Adrenal gland (tissue), 12 donors: ENCODE results near the gene FBXL7. TPM values are rescaled to one million over a fixed set of nuclear protein-coding genes. Genes with fewer than 3 reads are reported as not detected.

Experiments
- DNase-seq, 7 donors: peaks; one replicate each; pipeline ENCODE4 v3.0.0-alpha.2; 2019 to 2020
- H3K27ac ChIP-seq, 5 donors: fragments of 200-600 bp; sonication (generic) in 4 of 5; 1 replicate in 3 of 5; 2 replicates in 2 of 5; pipeline versions ENCODE4 v1.5.1 to v1.8.0; 2016 to 2020; ENCODE audit warnings: mild to moderate bottlenecking in 1 of 5
- H3K27me3 ChIP-seq: fragments of 200-600 bp; 2 replicates; pipeline ENCODE4 v1.8.0; 2021
- H3K36me3 ChIP-seq, 2 donors: fragments of 200-600 bp; replicated peaks in 1 of 2; 1 replicate in 1 of 2; 2 replicates in 1 of 2; pipeline versions ENCODE4 v1.5.1 to v1.8.0; 2018 to 2022
- H3K4me1 ChIP-seq, 2 donors: fragments of 200-600 bp; replicated peaks in 1 of 2; 1 replicate in 1 of 2; 2 replicates in 1 of 2; pipeline versions ENCODE4 v1.5.1 to v1.8.0; 2018 to 2021
- H3K4me3 ChIP-seq, 4 donors: fragments of 200-600 bp; sonication (generic) in 3 of 4; one replicate each; pipeline ENCODE4 v1.5.1; 2016 to 2018
- H3K9me3 ChIP-seq, 3 donors: fragments of 200-600 bp; sonication (generic) in 1 of 3; replicated peaks in 1 of 3; 1 replicate in 2 of 3; 2 replicates in 1 of 3; pipeline versions ENCODE4 v1.5.1 to v1.8.0; 2016 to 2021
- CTCF ChIP-seq, 6 experiments: fragments of 450-650 bp in 4 of 6; fragments of 200-600 bp in 2 of 6; sonication (generic) in 1 of 6; IDR thresholded peaks; 1 replicate in 5 of 6; 2 replicates in 1 of 6; pipeline versions ENCODE4 v1.5.1 to v1.8.0; 2016 to 2021; ENCODE audit warnings: antibody characterized with exemption in 6 of 6, mild to moderate bottlenecking in 2 of 6, moderate library complexity in 1 of 6
- POLR2A ChIP-seq, 2 donors: fragments of 450-650 bp; IDR thresholded peaks; one replicate each; pipeline ENCODE4 v1.6.1; 2017; ENCODE audit warnings: antibody characterized with exemption in 2 of 2, mild to moderate bottlenecking in 2 of 2, moderate library complexity in 1 of 2
- WGBS, 4 donors: extraction: QIAGEN DNeasy Blood & Tissue Kit in 2 of 4; methylation state at CpG; one replicate each; pipeline versions ENCODE4 v1.1.5 to v1.1.7; 2013 to 2017; 5-methylcytosine and 5-hydroxymethylcytosine counted together
- intact Hi-C, 2 donors: fragments of 100-400 bp; cut with DNase I; formaldehyde crosslinking; loops; one replicate each; pipeline versions ENCODE4 v1.14.1 to v1.15.0; 2022 to 2023
- polyA plus RNA-seq, 3 donors: library from polyadenylated mRNA; stranded (reverse); fragments of 200-250 nt in 2 of 3; fragments of 350-450 nt in 1 of 3; fragmentation: Illumina TruSeq in 1 of 3; extraction: RNeasy Lipid Tissue Mini Kit (QIAGEN cat#74804) in 1 of 3; gene quantifications; one replicate each; pipeline ENCODE4 v1.2.3, GENCODE V29; 2013 to 2014
- total RNA-seq, 9 donors: library from RNA; depleted of rRNA in 4 of 9; stranded (reverse); fragments of >200 nt in 4 of 9; fragments of 120-200 nt in 1 of 9; fragmentation: NEBNext Ultra II Directional in 1 of 9; extraction: Animal tissue kit (Norgen Biotek cat#: 25700) in 1 of 9; gene quantifications; one replicate each; pipeline versions ENCODE4 v1.1.0 to v1.2.4, GENCODE V29; 2013 to 2023
- donor health status: healthy with polysubstance abuse.
- donor health status: Bipolar disorder and iron deficiency.
- donor health status: DM: yes; HTN: yes; CAD: no.
- donor health status: DM: no; HTN: no; CAD: no.
- donor health status: DM: no; HTN: no; CAD: no.
- donor health status: DM: yes; HTN: yes; CAD: no.

FBXL7 gene
- total and polyA plus RNA-seq, 12 donors: 22.6 to 59.1 (median 34.0) TPM

- WGBS, 4 donors: 67 to 94% (median 74%) methylated on average over 1 of the region's 1 CpG
- intact Hi-C loops: no loop called here
- Histone ChIP-seq H3K27me3 (no peaks in the 10 kb centered on the region), H3K9me3 (no peaks in the 10 kb centered on the region), H3K4me1 (peaks cover 0 to 37% of the 10 kb centered on the region in 2 donors), H3K27ac (no peak overlapping the region), H3K36me3 (no peaks in the 10 kb centered on the region), H3K4me3 (no peak overlapping the region)
- DNase-seq: no peak
- no peak for TF ChIP-seq POLR2A (IDR thresholded peaks at IDR 0.05)
- no peak for TF ChIP-seq CTCF (IDR thresholded peaks at IDR 0.05)
Measured at GRCh38 chr5:15515229-15515628, 15.2 kb downstream of the FBXL7 start.

GRCh38 chr5:15516486-15516885 is 16.5 kb downstream of the FBXL7 start:
- no peak for TF ChIP-seq POLR2A (IDR thresholded peaks at IDR 0.05)
- TF ChIP-seq CTCF (IDR thresholded peaks at IDR 0.05): no peak
- Histone ChIP-seq H3K4me3 (no peak overlapping the region), H3K27me3 (no peaks in the 10 kb centered on the region), H3K4me1 (peaks cover 0 to 30% of the 10 kb centered on the region in 2 donors), H3K36me3 (no peaks in the 10 kb centered on the region), H3K27ac (no peak overlapping the region), H3K9me3 (no peaks in the 10 kb centered on the region)
- no peak for DNase-seq
- WGBS, 4 donors: 85 to 93% (median 85%) methylated on average over 12 of the region's 12 CpGs
- intact Hi-C loops: no loop called here

GRCh38 chr5:15518786-15519185 is 18.8 kb downstream of the FBXL7 start:
- H3K4me1 ChIP-seq: peaks cover 4 to 26% of the 10 kb centered on the region in 2 donors
- TF ChIP-seq POLR2A (IDR thresholded peaks at IDR 0.05) (no peak), CTCF (IDR thresholded peaks at IDR 0.05) (no peak)
- no peaks in the 10 kb centered on the region for H3K9me3 ChIP-seq
- no peak overlapping the region for H3K27ac ChIP-seq
- no peak for DNase-seq
- H3K4me3 ChIP-seq: no peak overlapping the region
- intact Hi-C loops: no loop called here
- WGBS, 4 donors: 78 to 90% (median 83%) methylated on average over 8 to 9 of the region's 9 CpGs
- H3K27me3 ChIP-seq: no peaks in the 10 kb centered on the region
- H3K36me3 ChIP-seq: no peaks in the 10 kb centered on the region

GRCh38 chr5:15520856-15521255 is 20.9 kb downstream of the FBXL7 start:
- no peak overlapping the region for H3K27ac ChIP-seq
- H3K4me1 ChIP-seq: peaks cover 4 to 11% of the 10 kb centered on the region in 2 donors
- no peak overlapping the region for H3K4me3 ChIP-seq
- 78 to 92% (median 85%) methylated on average over 5 of the region's 5 CpGs for WGBS, 4 donors
- no peaks in the 10 kb centered on the region for H3K9me3 ChIP-seq
- no peaks in the 10 kb centered on the region for H3K36me3 ChIP-seq
- TF ChIP-seq POLR2A (IDR thresholded peaks at IDR 0.05) (no peak), CTCF (IDR thresholded peaks at IDR 0.05) (no peak)
- DNase-seq: no peak
- intact Hi-C loops: no loop called here
- H3K27me3 ChIP-seq: no peaks in the 10 kb centered on the region
